K562 (cell line): ENCODE data around the gene ST3GAL3. TPM values are rescaled to one million over a fixed set of nuclear protein-coding genes. Genes with fewer than 3 reads are reported as not detected.

ENCODE experiments used
- ASH1L ChIP-seq: fragments of 450-650 bp; IDR thresholded peaks from 2 replicates; pipeline ENCODE4 v1.6.1; 2018; ENCODE audit warnings: borderline replicate concordance, mild to moderate bottlenecking, low read depth; ENCODE audit not compliant: partially characterized antibody
- ATF1 ChIP-seq, 2 experiments: fragments of 450-650 bp in 1 of 2; IDR thresholded peaks; 2 replicates each; pipeline ENCODE4 v1.6.1; 2016; ENCODE audit warnings: missing compliant biosample characterization in 1 of 2, missing genetic modification characterization in 1 of 2
- ELK3 ChIP-seq: fragments of 450-650 bp; formaldehyde crosslinking; IDR thresholded peaks from 2 replicates; pipeline ENCODE4 v1.4.0; 2020; ENCODE audit warnings: mild to moderate bottlenecking
- FOSL1 ChIP-seq: fragments of 200-800 bp; sonication (Bioruptor generic); conservative IDR thresholded peaks from 2 replicates; pipeline ENCODE4 v1.6.1; 2016; ENCODE audit warnings: missing genetic modification characterization, missing compliant biosample characterization
- GABPA ChIP-seq: fragments of 200-800 bp; sonication (Bioruptor generic); conservative IDR thresholded peaks from 2 replicates; pipeline ENCODE4 v1.6.1; 2016; ENCODE audit warnings: low read depth, missing genetic modification characterization, missing compliant biosample characterization
- GATAD2B ChIP-seq: fragments of 450-650 bp; IDR thresholded peaks from 2 replicates; pipeline ENCODE4 v1.6.1; 2017; ENCODE audit warnings: mild to moderate bottlenecking, borderline replicate concordance
- HSF4 ChIP-seq: fragments of 250-450 bp; sonication (Bioruptor Pico); IDR thresholded peaks from 2 replicates; pipeline ENCODE4 v2.1.2; 2022; ENCODE audit warnings: mild to moderate bottlenecking, moderate library complexity, borderline replicate concordance
- REST ChIP-seq, 2 experiments: fragments of 450-650 bp; formaldehyde crosslinking in 1 of 2; IDR thresholded peaks; 2 replicates each; pipeline versions ENCODE4 v1.4.0 to v1.6.1; 2014 to 2020; ENCODE audit warnings: mild to moderate bottlenecking in 2 of 2, borderline replicate concordance in 1 of 2, low read depth in 1 of 2
- SAFB ChIP-seq: fragments of 200-400 bp; formaldehyde crosslinking; IDR thresholded peaks from 2 replicates; pipeline ENCODE4 v1.6.1; 2017; ENCODE audit warnings: low read depth, low read length, borderline replicate concordance
- SIRT6 ChIP-seq: IDR thresholded peaks from one replicate; pipeline ENCODE4 v1.6.1; 2012; ENCODE audit warnings: low read depth, mild to moderate bottlenecking, control low read depth, inconsistent platforms, low read length, moderate library complexity
- TBP ChIP-seq: optimal IDR thresholded peaks from 2 replicates; pipeline ENCODE3; 2011; ENCODE audit warnings: low read depth, low read length, improper control_type of control experiment
- TRIM28 ChIP-seq: fragments of 450-650 bp; IDR thresholded peaks from 2 replicates; pipeline ENCODE4 v1.6.1; 2017
- ZFP91 ChIP-seq: sonication (generic); formaldehyde crosslinking; IDR thresholded peaks from 2 replicates; pipeline ENCODE4 v1.8.0; 2022; ENCODE audit warnings: mild to moderate bottlenecking, missing genetic modification reagents
- ZNF431 ChIP-seq: sonication (generic); formaldehyde crosslinking; IDR thresholded peaks from 2 replicates; pipeline ENCODE4 v1.8.0; 2022; ENCODE audit warnings: mild to moderate bottlenecking, missing genetic modification reagents
- polyA plus RNA-seq, 8 experiments: library from polyadenylated mRNA; depleted of rRNA in 4 of 8; stranded (reverse) in 5 of 8; unstranded in 3 of 8; fragments of >200 nt; fragmentation: Nextera tagmentation in 2 of 8; fragmentation: Illumina TruSeq in 1 of 8; extraction: Ambion mirVana in 2 of 8; extraction: Trizol in 1 of 8; gene quantifications; 2 replicates each; pipeline versions ENCODE4 v1.2.1 to v1.2.3, GENCODE V29; 2011 to 2014; ENCODE audit warnings: inconsistent platforms in 1 of 8, missing spikeins in 1 of 8
- total RNA-seq, 7 experiments: library from RNA; depleted of rRNA in 6 of 7; stranded (reverse); fragments of >200 nt in 6 of 7; fragmentation: Illumina TruSeq in 2 of 7; extraction: Trizol in 2 of 7; gene quantifications; 2 replicates each; pipeline versions ENCODE4 v1.2.1 to v1.2.3, GENCODE V29; 2011 to 2021; ENCODE audit warnings: low replicate concordance in 1 of 7

ST3GAL3 gene
- total and polyA plus RNA-seq, 9 of the 15 experiments (the other 6 are each of a cell fraction or from before 2014, with no cell fraction given) = 1.2 to 18.9 (median 11.0) TPM

- TF ChIP-seq REST (IDR thresholded peaks at IDR 0.05; ENCODE audit: borderline replicate concordance) (peak; percentile 15; the same call in 1 of the 2 replicates), REST (CRISPR knock-in tag; IDR thresholded peaks at IDR 0.05; ENCODE audit: low read depth) (no peak; the same call in 1 of the 2 replicates), GATAD2B (no peak), SAFB (no peak), ELK3 (CRISPR knock-in tag) (no peak), ASH1L (peak; percentile 92), GABPA (tag) (peak; percentile 98), TRIM28 (no peak), FOSL1 (no peak), ATF1 (CRISPR knock-in tag; IDR thresholded peaks at IDR 0.05) (no peak), ATF1 (tag; IDR thresholded peaks at IDR 0.05) (peak; percentile 86), ZNF431 (no peak), HSF4 (CRISPR knock-in tag) (no peak), ZFP91 (0 out of 2 replicates have a peak, but pooled peaks have one; percentile 26), SIRT6 (no peak), TBP (no peak)
Measured at GRCh38 chr1:43969746-43970466, 262.6 kb downstream of the ST3GAL3 start, which contains the start of gene DPH2 (continued).
